H1 (cell line): Measurements from ENCODE around the gene STX12. TPM values are rescaled to one million over a fixed set of nuclear protein-coding genes. Genes with fewer than 3 reads are reported as not detected.
A peak's percentile ranks its signal among the peaks of the same experiment; 100 is the strongest.

Experiments
- CTCF ChIA-PET: fragments of 300-600 bp; sonication (Branson Sonifier 250); formaldehyde crosslinking; loops from one replicate; lab custom pipeline; 2021; ENCODE audit not compliant: partially characterized antibody; lab: Charles Lee
- POLR2A ChIA-PET: fragments of 300-600 bp; sonication (Branson Sonifier 250); formaldehyde crosslinking; loops from one replicate; lab custom pipeline; 2021; ENCODE audit warnings: inconsistent platforms; ENCODE audit not compliant: partially characterized antibody; lab: Charles Lee
- DNase-seq, 2 experiments: peaks; one replicate each; pipeline versions ENCODE4 v3.0.0 to v3.0.0-alpha.2; 2010 to 2022; ENCODE audit warnings: low spot score in 2 of 2, low read depth in 1 of 2, mixed read lengths in 1 of 2
- FAIRE-seq: peaks from 2 replicates; lab custom pipeline; 2011; peaks lifted over from hg19 to GRCh38; lab: Jason Lieb, UNC
- H2AFZ ChIP-seq: 2 replicates; pipeline ENCODE4 v1.8.1; 2012; ENCODE audit warnings: low read length, inconsistent platforms
- H2AK5ac ChIP-seq: 2 replicates; pipeline ENCODE4 v1.6.1; 2013; ENCODE audit warnings: low read depth, low read length
- H2BK120ac ChIP-seq: replicated peaks from 2 replicates; pipeline ENCODE3; 2013; ENCODE audit warnings: low read depth, low read length, inconsistent platforms
- H2BK12ac ChIP-seq: 2 replicates; pipeline ENCODE4 v1.6.1; 2013; ENCODE audit warnings: low read depth, low read length
- H2BK15ac ChIP-seq: 2 replicates; pipeline ENCODE4 v1.6.1; 2013; ENCODE audit warnings: low read length
- H2BK20ac ChIP-seq: 2 replicates; pipeline ENCODE4 v1.6.1; 2013; ENCODE audit warnings: low read length
- H2BK5ac ChIP-seq: 2 replicates; pipeline ENCODE4 v1.6.1; 2013; ENCODE audit warnings: low read depth, low read length
- H3K14ac ChIP-seq: 2 replicates; pipeline ENCODE4 v1.6.1; 2013; ENCODE audit warnings: inconsistent platforms; ENCODE audit not compliant: insufficient read length
- H3K18ac ChIP-seq: 2 replicates; pipeline ENCODE4 v1.6.1; 2013; ENCODE audit warnings: low read length; ENCODE audit errors: extremely low read depth
- H3K23ac ChIP-seq: 2 replicates; pipeline ENCODE4 v1.6.1; 2013; ENCODE audit warnings: inconsistent platforms; ENCODE audit not compliant: insufficient read length
- H3K23me2 ChIP-seq: 2 replicates; pipeline ENCODE4 v1.6.1; 2013; ENCODE audit warnings: low read depth, low read length
- H3K27ac ChIP-seq: 2 replicates; pipeline ENCODE4 v1.6.1; 2011; ENCODE audit warnings: low read depth, low read length, inconsistent platforms
- H3K27me3 ChIP-seq, 4 experiments: replicated peaks in 1 of 4; 1 replicate in 1 of 4; 2 replicates in 3 of 4; pipeline versions ENCODE4 v1.6.1 to v1.8.1; 2011 to 2013; ENCODE audit warnings: low read length in 3 of 4, mild to moderate bottlenecking in 3 of 4, inconsistent platforms in 2 of 4, mixed read lengths in 2 of 4, moderate library complexity in 1 of 4; ENCODE audit not compliant: control insufficient read depth in 3 of 4, insufficient read depth in 3 of 4; ENCODE audit errors: extremely low read depth in 1 of 4
- H3K36me3 ChIP-seq, 4 experiments: 2 replicates each; pipeline versions ENCODE4 v1.6.1 to v1.8.1; 2011 to 2013; ENCODE audit warnings: mild to moderate bottlenecking in 4 of 4, low read length in 3 of 4, moderate library complexity in 2 of 4, control low read depth in 1 of 4, inconsistent platforms in 1 of 4; ENCODE audit not compliant: insufficient read depth in 4 of 4, control insufficient read depth in 2 of 4
- H3K4ac ChIP-seq: replicated peaks from 2 replicates; pipeline ENCODE3; 2013; ENCODE audit warnings: low read length, low read depth, mixed read lengths, inconsistent platforms; ENCODE audit not compliant: insufficient read length
- H3K4me1 ChIP-seq, 4 experiments: replicated peaks in 1 of 4; 1 replicate in 1 of 4; 2 replicates in 3 of 4; pipeline versions ENCODE4 v1.6.1 to v1.8.1; 2011 to 2013; ENCODE audit warnings: low read length in 3 of 4, inconsistent platforms in 2 of 4, mixed read lengths in 1 of 4; ENCODE audit not compliant: insufficient read depth in 4 of 4, control insufficient read depth in 3 of 4
- H3K4me2 ChIP-seq, 2 experiments: 2 replicates each; pipeline versions ENCODE4 v1.6.1 to v1.8.1; 2011 to 2013; ENCODE audit warnings: low read depth in 2 of 2, low read length in 2 of 2, control low read depth in 1 of 2, inconsistent platforms in 1 of 2, mild to moderate bottlenecking in 1 of 2; ENCODE audit not compliant: insufficient read depth in 1 of 2
- H3K4me3 ChIP-seq, 4 experiments: fragments of 200-600, 300-600 bp in 1 of 4; sonication (generic), shearing (Covaris generic), sonication (Bioruptor Twin) in 1 of 4; 2 replicates each; pipeline versions ENCODE4 v1.5.1 to v1.8.1; 2011 to 2016; ENCODE audit warnings: low read length in 4 of 4, low read depth in 3 of 4, control low read depth in 2 of 4, inconsistent platforms in 2 of 4, mild to moderate bottlenecking in 2 of 4, mixed read lengths in 1 of 4, moderate library complexity in 1 of 4; ENCODE audit not compliant: insufficient read depth in 2 of 4; ENCODE audit errors: extremely low read depth in 1 of 4
- H3K56ac ChIP-seq: replicated peaks from 2 replicates; pipeline ENCODE3; 2013; ENCODE audit warnings: low read depth, mild to moderate bottlenecking, mixed read lengths, low read length, inconsistent platforms; ENCODE audit not compliant: insufficient read length
- H3K79me1 ChIP-seq: 2 replicates; pipeline ENCODE4 v1.6.1; 2013; ENCODE audit warnings: low read depth, low read length, control low read depth
- H3K79me2 ChIP-seq, 2 experiments: 2 replicates each; pipeline versions ENCODE4 v1.6.1 to v1.8.1; 2012 to 2013; ENCODE audit warnings: low read length in 2 of 2, mild to moderate bottlenecking in 2 of 2, inconsistent platforms in 1 of 2; ENCODE audit not compliant: insufficient read depth in 2 of 2, control insufficient read depth in 1 of 2
- H3K9ac ChIP-seq, 4 experiments: replicated peaks in 1 of 4; 1 replicate in 1 of 4; 2 replicates in 3 of 4; pipeline versions ENCODE4 v1.6.1 to v1.8.1; 2011 to 2013; ENCODE audit warnings: low read depth in 3 of 4, low read length in 3 of 4, control low read depth in 2 of 4, mild to moderate bottlenecking in 2 of 4, moderate library complexity in 2 of 4, inconsistent platforms in 1 of 4; ENCODE audit errors: extremely low read depth in 1 of 4
- H3K9me3 ChIP-seq, 2 experiments: 2 replicates each; pipeline versions ENCODE4 v1.6.1 to v1.8.1; 2012 to 2013; ENCODE audit warnings: mild to moderate bottlenecking in 2 of 2, moderate library complexity in 2 of 2, control low read depth in 1 of 2, inconsistent platforms in 1 of 2, low read depth in 1 of 2, low read length in 1 of 2, mixed read lengths in 1 of 2; ENCODE audit not compliant: insufficient read depth in 2 of 2
- H4K20me1 ChIP-seq, 2 experiments: replicated peaks in 1 of 2; 2 replicates each; pipeline versions ENCODE3 to v1.8.1; 2011 to 2013; ENCODE audit warnings: inconsistent platforms in 2 of 2, low read length in 2 of 2, mild to moderate bottlenecking in 1 of 2; ENCODE audit not compliant: insufficient read depth in 2 of 2, control insufficient read depth in 1 of 2
- H4K5ac ChIP-seq: 2 replicates; pipeline ENCODE4 v1.6.1; 2013; ENCODE audit warnings: low read length, low read depth, mixed read lengths, inconsistent platforms; ENCODE audit not compliant: insufficient read length
- H4K8ac ChIP-seq: 2 replicates; pipeline ENCODE4 v1.8.0; 2013; ENCODE audit warnings: mild to moderate bottlenecking, moderate library complexity, low read length, inconsistent platforms; ENCODE audit not compliant: insufficient read depth; ENCODE audit errors: extremely low read depth
- H4K91ac ChIP-seq: replicated peaks from 2 replicates; pipeline ENCODE3; 2013; ENCODE audit warnings: low read length, mixed read lengths, inconsistent platforms; ENCODE audit not compliant: insufficient read length
- BCL11A ChIP-seq, 2 experiments: IDR thresholded peaks; one replicate each; pipeline ENCODE4 v1.6.1; 2011; ENCODE audit warnings: low read depth in 2 of 2, low read length in 2 of 2, mild to moderate bottlenecking in 2 of 2
- CREB1 ChIP-seq: IDR thresholded peaks from 2 replicates; pipeline ENCODE4 v1.6.1; 2012; ENCODE audit warnings: inconsistent platforms
- KDM1A ChIP-seq: fragments of 200-600, 300-600 bp; sonication (generic); IDR thresholded peaks from 2 replicates; pipeline ENCODE4 v1.7.1; 2016; ENCODE audit warnings: mild to moderate bottlenecking, low read length, borderline replicate concordance
- NANOG ChIP-seq: IDR thresholded peaks from 2 replicates; pipeline ENCODE4 v1.6.1; 2011; ENCODE audit warnings: low read length, low read depth, mild to moderate bottlenecking, inconsistent platforms; ENCODE audit not compliant: insufficient read depth, poor library complexity, severe bottlenecking
- POLR2A ChIP-seq, 2 experiments: IDR thresholded peaks; 1 replicate in 1 of 2; 2 replicates in 1 of 2; pipeline ENCODE4 v1.6.1; 2011; ENCODE audit warnings: low read depth in 2 of 2, low read length in 2 of 2, mild to moderate bottlenecking in 2 of 2; ENCODE audit errors: control extremely low read depth in 1 of 2
- WGBS, 2 experiments: shearing (Covaris generic) in 1 of 2; methylation state at CpG; one replicate each; pipeline versions ENCODE4 v1.1.6 to v1.1.7; 2013 to 2015; ENCODE audit warnings: low lambda C conversion rate in 2 of 2, mixed read lengths in 2 of 2, inconsistent platforms in 1 of 2, low coverage in 1 of 2, missing lambda C conversion rate in 1 of 2; ENCODE audit not compliant: insufficient replicate concordance in 2 of 2, insufficient coverage in 1 of 2, insufficient read length in 1 of 2; ENCODE audit errors: extremely low coverage in 1 of 2, missing lambda C conversion rate in 1 of 2; 5-methylcytosine and 5-hydroxymethylcytosine counted together
- polyA plus RNA-seq, 7 experiments: library from polyadenylated mRNA; depleted of rRNA in 3 of 7; stranded (reverse) in 5 of 7; unstranded in 2 of 7; fragments of >200 nt in 5 of 7; fragments of 200-250 nt in 2 of 7; gene quantifications; 1 replicate in 5 of 7; 2 replicates in 1 of 7; 4 replicates in 1 of 7; pipeline versions ENCODE4 v1.2.1 to v1.2.3, GENCODE V29; 2011 to 2013; ENCODE audit warnings: missing spikeins in 2 of 7, mixed read lengths in 2 of 7
- total RNA-seq: library from RNA; stranded (reverse); fragmentation: NEBNext Ultra II Directional; extraction: Animal tissue kit (Norgen Biotek cat#: 25700); gene quantifications from 2 replicates; pipeline ENCODE4 v1.2.1, GENCODE V29; 2021

Gene STX12
- total and polyA plus RNA-seq, 2 of the 8 experiments (the other 6 are each of a cell fraction or from before 2014, with no cell fraction given): 3.7 to 11.0 TPM

GRCh38 chr1:27869719-27870085 lies 96.7 kb downstream of the STX12 start:
- no peak overlapping the region for H3K4me2 ChIP-seq
- POLR2A ChIA-PET: interaction anchor here (0.9 kb wide), 1 partner anchor 77 kb away, joined by 3 read pairs; no protein-coding TSS in a partner anchor
- no peak overlapping the region for H2AK5ac ChIP-seq
- no peak overlapping the region for H3K18ac ChIP-seq
- no peak overlapping the region for H3K23ac ChIP-seq
- CTCF ChIA-PET: interaction anchor here (0.6 to 1.2 kb wide), 3 partner anchors 71 to 1138 kb away, joined by 3 to 5 read pairs (median 3); no protein-coding TSS in a partner anchor
- H2BK15ac ChIP-seq: no peak overlapping the region
- no peak overlapping the region for H3K4me3 ChIP-seq
- WGBS, 2 experiments: 93% methylated on average over 1 of the region's 1 CpG; no CpG with 5 or more reads in 1 of the 2 experiments
- H4K91ac ChIP-seq: no peak overlapping the region
- TF ChIP-seq NANOG (no peak), CREB1 (no peak), BCL11A (IDR thresholded peaks at IDR 0.05; ENCODE audit: low read depth in 2 of 2, low read length in 2 of 2) (no peak), POLR2A (IDR thresholded peaks at IDR 0.05; ENCODE audit: control extremely low read depth in 1 of 2, low read depth in 2 of 2, low read length in 2 of 2) (no peak), KDM1A (peak; percentile 61; the same call in 1 of the 2 replicates)
- no peak overlapping the region for H2BK20ac ChIP-seq
- no peak overlapping the region for H3K9ac ChIP-seq
- H2BK5ac ChIP-seq: no peak overlapping the region
- H2AFZ ChIP-seq: no peak overlapping the region
- H3K27ac ChIP-seq: no peak overlapping the region
- H3K79me1 ChIP-seq: no peaks in the 10 kb centered on the region
- H2BK120ac ChIP-seq: no peak overlapping the region
- H4K8ac ChIP-seq: no peak overlapping the region
- H4K5ac ChIP-seq: no peak overlapping the region
- H3K36me3 ChIP-seq: no peaks in the 10 kb centered on the region
- no peaks in the 10 kb centered on the region for H3K79me2 ChIP-seq
- H2BK12ac ChIP-seq: no peak overlapping the region
- H3K27me3 ChIP-seq: peaks cover 0 to 6% (median 2%) of the 10 kb centered on the region in 4 experiments; a peak in 4 of 7 replicates
- H3K14ac ChIP-seq: no peak overlapping the region
- H3K9me3 ChIP-seq: no peaks in the 10 kb centered on the region
- H4K20me1 ChIP-seq: no peaks in the 10 kb centered on the region
- FAIRE-seq (no peak), DNase-seq (no peak)
- H3K4ac ChIP-seq: no peak overlapping the region
- no peak overlapping the region for H3K56ac ChIP-seq
- peaks cover 0 to 12% (median 8%) of the 10 kb centered on the region in 4 experiments; a peak in 6 of 7 replicates for H3K4me1 ChIP-seq
- H3K23me2 ChIP-seq: peaks cover 9% of the 10 kb centered on the region; the same call in 1 of the 2 replicates
